K562 (cell line): ENCODE results near the gene SUCNR1. TPM values are rescaled to one million over a fixed set of nuclear protein-coding genes. Genes with fewer than 3 reads are reported as not detected.

Experiments
- ATF3 ChIP-seq, 2 experiments: fragments of 450-650 bp in 1 of 2; sonication (generic) in 1 of 2; formaldehyde crosslinking in 1 of 2; IDR thresholded peaks in 1 of 2; conservative IDR thresholded peaks in 1 of 2; 2 replicates each; pipeline versions ENCODE4 v1.6.1 to v1.8.1; 2016 to 2023; ENCODE audit warnings: mild to moderate bottlenecking in 2 of 2, moderate library complexity in 2 of 2, inconsistent platforms in 1 of 2, missing genetic modification reagents in 1 of 2
- BCOR ChIP-seq: fragments of 450-650 bp; IDR thresholded peaks from 2 replicates; pipeline ENCODE4 v1.6.1; 2016
- CEBPG ChIP-seq, 3 experiments: fragments of 200-800 bp in 1 of 3; sonication (Bioruptor generic) in 1 of 3; sonication (generic) in 1 of 3; formaldehyde crosslinking in 1 of 3; IDR thresholded peaks in 2 of 3; conservative IDR thresholded peaks in 1 of 3; 2 replicates each; pipeline versions ENCODE4 v1.6.1 to v1.8.0; 2016 to 2022; ENCODE audit warnings: missing compliant biosample characterization in 2 of 3, missing genetic modification characterization in 2 of 3, mild to moderate bottlenecking in 1 of 3, missing genetic modification reagents in 1 of 3
- COPS2 ChIP-seq: fragments of 450-650 bp; conservative IDR thresholded peaks from 2 replicates; pipeline ENCODE4 v1.6.1; 2016; ENCODE audit warnings: mild to moderate bottlenecking, moderate library complexity
- EP400 ChIP-seq: fragments of 450-650 bp; IDR thresholded peaks from 2 replicates; pipeline ENCODE4 v1.6.1; 2017; ENCODE audit warnings: antibody characterized with exemption, mild to moderate bottlenecking, moderate library complexity
- HES1 ChIP-seq: fragments of 450-650 bp; IDR thresholded peaks from 2 replicates; pipeline ENCODE4 v1.6.1; 2016; ENCODE audit warnings: low read depth, mild to moderate bottlenecking, moderate library complexity
- HNRNPH1 ChIP-seq: fragments of 200-400 bp; formaldehyde crosslinking; optimal IDR thresholded peaks from 2 replicates; pipeline ENCODE3; 2017; ENCODE audit warnings: low read depth, mild to moderate bottlenecking, low read length, moderate library complexity
- HNRNPLL ChIP-seq: fragments of 200-400 bp; formaldehyde crosslinking; IDR thresholded peaks from 2 replicates; pipeline ENCODE4 v1.6.1; 2017; ENCODE audit warnings: low read length, low read depth, mild to moderate bottlenecking; ENCODE audit not compliant: poor library complexity, severe bottlenecking
- MTF1 ChIP-seq: fragments of 250-450 bp; sonication (Bioruptor Pico); IDR thresholded peaks from 2 replicates; pipeline ENCODE4 v1.9.0; 2021; ENCODE audit warnings: moderate library complexity, mild to moderate bottlenecking, inconsistent platforms, borderline replicate concordance
- RBM25 ChIP-seq: fragments of 200-400 bp; formaldehyde crosslinking; IDR thresholded peaks from 2 replicates; pipeline ENCODE4 v1.6.1; 2018; ENCODE audit warnings: low read length, low read depth, moderate library complexity; ENCODE audit not compliant: severe bottlenecking
- SP2 ChIP-seq: IDR thresholded peaks from 2 replicates; pipeline ENCODE4 v1.6.1; 2011; ENCODE audit warnings: mild to moderate bottlenecking, low read depth, low read length, moderate library complexity; ENCODE audit not compliant: poor library complexity, severe bottlenecking; ENCODE audit errors: extremely low read depth
- TCF7 ChIP-seq: sonication (generic); IDR thresholded peaks from 2 replicates; pipeline ENCODE4 v1.6.1; 2016; ENCODE audit warnings: antibody characterized with exemption, borderline replicate concordance
- THAP7 ChIP-seq: fragments of 250-450 bp; sonication (Bioruptor Pico); IDR thresholded peaks from 2 replicates; pipeline ENCODE4 v1.5.0; 2021
- TSHZ1 ChIP-seq: fragments of 250-450 bp; sonication (Bioruptor Pico); IDR thresholded peaks from 2 replicates; pipeline ENCODE4 v1.4.0; 2020; ENCODE audit warnings: mild to moderate bottlenecking, moderate library complexity
- ZNF140 ChIP-seq: fragments of 250-450 bp; sonication (Bioruptor Pico); IDR thresholded peaks from 2 replicates; pipeline ENCODE4 v1.8.0; 2021; ENCODE audit warnings: moderate library complexity, mild to moderate bottlenecking, inconsistent platforms
- ZNF143 ChIP-seq: sonication (generic); formaldehyde crosslinking; IDR thresholded peaks from 2 replicates; pipeline ENCODE4 v1.9.0; 2022; ENCODE audit warnings: mild to moderate bottlenecking, missing genetic modification reagents
- ZNF165 ChIP-seq: fragments of 250-450 bp; sonication (Bioruptor Pico); IDR thresholded peaks from 2 replicates; pipeline ENCODE4 v1.4.0; 2020; ENCODE audit warnings: borderline replicate concordance
- ZNF253 ChIP-seq: fragments of 250-450 bp; sonication (Bioruptor Pico); conservative IDR thresholded peaks from 2 replicates; pipeline ENCODE4 v1.6.1; 2021; ENCODE audit warnings: mild to moderate bottlenecking
- ZNF347 ChIP-seq: fragments of 450-650 bp; formaldehyde crosslinking; IDR thresholded peaks from 2 replicates; pipeline ENCODE4 v1.4.0; 2020; ENCODE audit warnings: low read depth, mild to moderate bottlenecking, moderate library complexity
- ZNF766 ChIP-seq: fragments of 200-800 bp; sonication (Bioruptor generic); conservative IDR thresholded peaks from 2 replicates; pipeline ENCODE4 v1.6.1; 2016; ENCODE audit warnings: missing genetic modification characterization, missing compliant biosample characterization
- ZSCAN29 ChIP-seq: fragments of 450-650 bp; IDR thresholded peaks from 2 replicates; pipeline ENCODE4 v1.6.1; 2017
- polyA plus RNA-seq, 8 experiments: library from polyadenylated mRNA; depleted of rRNA in 4 of 8; stranded (reverse) in 5 of 8; unstranded in 3 of 8; fragments of >200 nt; fragmentation: Nextera tagmentation in 2 of 8; fragmentation: Illumina TruSeq in 1 of 8; extraction: Ambion mirVana in 2 of 8; extraction: Trizol in 1 of 8; gene quantifications; 2 replicates each; pipeline versions ENCODE4 v1.2.1 to v1.2.3, GENCODE V29; 2011 to 2014; ENCODE audit warnings: inconsistent platforms in 1 of 8, missing spikeins in 1 of 8
- total RNA-seq, 7 experiments: library from RNA; depleted of rRNA in 6 of 7; stranded (reverse); fragments of >200 nt in 6 of 7; fragmentation: Illumina TruSeq in 2 of 7; extraction: Trizol in 2 of 7; gene quantifications; 2 replicates each; pipeline versions ENCODE4 v1.2.1 to v1.2.3, GENCODE V29; 2011 to 2021; ENCODE audit warnings: low replicate concordance in 1 of 7

SUCNR1 gene
- total and polyA plus RNA-seq, 9 of the 15 experiments (the other 6 are each of a cell fraction or from before 2014, with no cell fraction given): 0.04 to 0.54 (median 0.13) TPM

DNA sequence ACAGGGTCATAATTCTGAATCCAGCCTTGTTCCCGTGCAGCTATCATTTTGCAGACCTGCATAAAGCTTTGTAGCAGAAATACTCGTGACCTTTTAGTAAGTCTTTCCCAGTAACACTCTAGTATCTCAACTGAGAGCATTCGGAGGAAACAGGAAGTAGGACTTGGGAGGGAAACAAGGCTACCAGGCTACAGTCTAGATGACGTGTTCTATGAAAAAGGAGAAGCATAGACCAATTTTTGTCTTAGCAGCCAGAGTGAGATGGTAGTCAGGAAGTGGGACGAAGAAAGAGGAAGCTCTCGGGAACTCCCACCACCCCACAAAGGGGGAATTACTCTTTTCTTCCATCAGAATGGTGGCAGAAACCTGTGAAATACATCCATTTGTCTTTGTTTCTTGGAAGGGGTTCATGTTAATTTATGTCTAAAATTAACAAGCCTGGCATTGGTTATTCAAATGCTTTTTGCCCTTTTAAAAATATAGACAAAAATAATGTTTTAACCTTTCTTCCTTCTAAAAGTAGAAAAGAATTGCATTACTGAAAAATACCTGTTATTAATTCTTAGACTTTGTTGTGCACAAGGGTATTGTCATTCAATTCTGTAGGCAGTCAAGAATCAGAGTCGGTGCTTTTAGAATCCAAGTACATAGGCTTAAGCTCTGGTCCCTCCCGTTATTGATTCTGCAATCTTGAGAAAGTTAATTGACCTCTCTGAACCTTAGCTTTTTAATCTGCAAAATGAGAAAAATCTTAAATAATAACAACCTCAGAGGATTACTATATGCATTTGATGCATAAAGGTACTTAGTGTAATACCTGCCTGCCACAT, 1.6 kb upstream of the SUCNR1 start (continued):
- TF ChIP-seq THAP7 (no peak), EP400 (peak; percentile 20; the same call in 1 of the 2 replicates), ZSCAN29 (no peak), HNRNPH1 (no peak), TSHZ1 (CRISPR knock-in tag) (no peak), SP2 (no peak), ZNF766 (CRISPR knock-in tag) (peak; percentile 61; the same call in 1 of the 2 replicates), ZNF347 (CRISPR knock-in tag) (no peak), CEBPG (CRISPR knock-in tag; IDR thresholded peaks at IDR 0.05) (no peak), CEBPG (tag; conservative IDR thresholded peaks at IDR 0.05 in 1 of 2, IDR thresholded peaks at IDR 0.05 in 1 of 2) (no peak), HNRNPLL (no peak), ATF3 (IDR thresholded peaks at IDR 0.05) (peak; percentile 56; the same call in 1 of the 2 replicates), ATF3 (CRISPR knock-in tag; conservative IDR thresholded peaks at IDR 0.05) (no peak), TCF7 (no peak), ZNF253 (no peak), MTF1 (CRISPR knock-in tag) (no peak), ZNF165 (CRISPR knock-in tag) (no peak), ZNF143 (no peak), BCOR (peak; percentile 46; the same call in 1 of the 2 replicates), HES1 (no peak), COPS2 (no peak), RBM25 (peak; percentile 74), ZNF140 (CRISPR knock-in tag) (no peak)
